SU-DHL-6 (cell line): ENCODE results near the gene RCAN1.

Experiments used
- CTCF ChIP-seq: fragments of 200-600 bp; sonication (generic); IDR thresholded peaks from one replicate; pipeline ENCODE4 v1.5.1; 2017; ENCODE audit warnings: antibody characterized with exemption, mild to moderate bottlenecking, low read length, moderate library complexity; ENCODE audit not compliant: insufficient read depth, poor library complexity, severe bottlenecking
- EZH2phosphoT487 ChIP-seq: fragments of 200-600 bp; sonication (generic), shearing (Covaris generic); conservative IDR thresholded peaks from 2 replicates; pipeline ENCODE4 v1.6.1; 2018; ENCODE audit warnings: mild to moderate bottlenecking, antibody characterized with exemption, low read length, moderate library complexity, mixed read lengths

- TF ChIP-seq CTCF (no peak), EZH2phosphoT487 (no peak)
These were observed 8.6 kb upstream of the RCAN1 start for GRCh38 chr21:34623516-34623915.
